DND-41 (cell line): ENCODE measurements around the gene FBXW4.

Experiments used
- ATAC-seq: fragments of 200-7000 bp; cut with Tn5 transposase; 3 replicates; pipeline ENCODE4 v1.9.1; 2021; ENCODE audit warnings: low read depth; ENCODE audit not compliant: insufficient read depth
- DNase-seq: peaks from one replicate; pipeline ENCODE4 v3.0.0-alpha.2; 2020
- H2AFZ ChIP-seq: 2 replicates; pipeline ENCODE4 v1.6.0; 2012; ENCODE audit warnings: low read depth, low read length
- H3K27ac ChIP-seq: 2 replicates; pipeline ENCODE4 v1.5.1; 2012; ENCODE audit warnings: low read length, inconsistent platforms
- H3K27me3 ChIP-seq: fragments of 200-600 bp; sonication (generic); 2 replicates; pipeline ENCODE4 v1.6.0; 2012; ENCODE audit warnings: low read length, mild to moderate bottlenecking, inconsistent platforms; ENCODE audit not compliant: insufficient read depth, poor library complexity
- H3K36me3 ChIP-seq: 2 replicates; pipeline ENCODE4 v1.5.1; 2012; ENCODE audit warnings: low read length, inconsistent platforms; ENCODE audit not compliant: insufficient read depth
- H3K4me1 ChIP-seq: 2 replicates; pipeline ENCODE4 v1.5.1; 2012; ENCODE audit warnings: mild to moderate bottlenecking, low read length; ENCODE audit not compliant: insufficient read depth
- H3K4me2 ChIP-seq: 2 replicates; pipeline ENCODE4 v1.6.0; 2012; ENCODE audit warnings: mild to moderate bottlenecking, moderate library complexity, low read length, inconsistent platforms; ENCODE audit not compliant: insufficient read depth
- H3K4me3 ChIP-seq, 2 experiments: fragments of 200-600 bp in 1 of 2; shearing (Covaris generic) in 1 of 2; 2 replicates each; pipeline ENCODE4 v1.5.1; 2012 to 2016; ENCODE audit warnings: inconsistent platforms in 2 of 2, low read length in 2 of 2, mild to moderate bottlenecking in 2 of 2, low read depth in 1 of 2, moderate library complexity in 1 of 2
- H3K79me2 ChIP-seq: 2 replicates; pipeline ENCODE4 v1.6.0; 2012; ENCODE audit warnings: low read length, inconsistent platforms; ENCODE audit not compliant: insufficient read depth
- H3K9ac ChIP-seq: 2 replicates; pipeline ENCODE4 v1.6.0; 2012; ENCODE audit warnings: low read depth, mild to moderate bottlenecking, inconsistent platforms, low read length, moderate library complexity
- H3K9me3 ChIP-seq: 2 replicates; pipeline ENCODE4 v1.5.1; 2012; ENCODE audit warnings: low read length, moderate library complexity, mild to moderate bottlenecking, inconsistent platforms; ENCODE audit not compliant: insufficient read depth, severe bottlenecking
- H4K20me1 ChIP-seq: 2 replicates; pipeline ENCODE4 v1.6.0; 2012; ENCODE audit warnings: low read length; ENCODE audit not compliant: insufficient read depth
- CTCF ChIP-seq: IDR thresholded peaks from 2 replicates; pipeline ENCODE4 v1.5.1; 2012; ENCODE audit warnings: borderline replicate concordance, low read length, moderate library complexity, mild to moderate bottlenecking; ENCODE audit not compliant: poor library complexity, severe bottlenecking; ENCODE audit errors: extremely low read depth
- EZH2 ChIP-seq: IDR thresholded peaks from 3 replicates; pipeline ENCODE4 v1.6.1; 2012; ENCODE audit warnings: borderline replicate concordance, low read depth, mild to moderate bottlenecking, moderate library complexity, low read length, inconsistent platforms; ENCODE audit not compliant: severe bottlenecking

The FBXW4 gene

GRCh38 chr10:101565370-101565900 lies 129.5 kb downstream of the FBXW4 start:
- Histone ChIP-seq H3K9me3 (no peaks in the 10 kb centered on the region), H2AFZ (no peak overlapping the region), H3K4me1 (peaks cover 11% of the 10 kb centered on the region), H3K9ac (no peak overlapping the region), H3K27ac (no peak overlapping the region), H3K4me3 (no peak overlapping the region), H3K4me2 (no peak overlapping the region), H3K27me3 (no peaks in the 10 kb centered on the region), H3K79me2 (no peaks in the 10 kb centered on the region), H4K20me1 (no peaks in the 10 kb centered on the region), H3K36me3 (no peaks in the 10 kb centered on the region)
- TF ChIP-seq CTCF, result no peak
- TF ChIP-seq EZH2, result no peak
- no peak for ATAC-seq
- DNase-seq, result no peak

- Histone ChIP-seq H3K4me2 (no peak overlapping the region), H3K27ac (no peak overlapping the region), H3K27me3 (no peaks in the 10 kb centered on the region), H3K79me2 (no peaks in the 10 kb centered on the region), H3K4me3 (no peak overlapping the region), H3K9me3 (no peaks in the 10 kb centered on the region), H2AFZ (no peak overlapping the region), H4K20me1 (no peaks in the 10 kb centered on the region), H3K4me1 (peaks cover 2% of the 10 kb centered on the region; the same call in 1 of the 2 replicates), H3K36me3 (no peaks in the 10 kb centered on the region), H3K9ac (no peak overlapping the region)
- TF ChIP-seq CTCF, result no peak
- no peak for TF ChIP-seq EZH2
- DNase-seq, result peak; percentile 1
- no peak for ATAC-seq
These were observed 130.4 kb downstream of the FBXW4 start for GRCh38 chr10:101564490-101564991.

DNA sequence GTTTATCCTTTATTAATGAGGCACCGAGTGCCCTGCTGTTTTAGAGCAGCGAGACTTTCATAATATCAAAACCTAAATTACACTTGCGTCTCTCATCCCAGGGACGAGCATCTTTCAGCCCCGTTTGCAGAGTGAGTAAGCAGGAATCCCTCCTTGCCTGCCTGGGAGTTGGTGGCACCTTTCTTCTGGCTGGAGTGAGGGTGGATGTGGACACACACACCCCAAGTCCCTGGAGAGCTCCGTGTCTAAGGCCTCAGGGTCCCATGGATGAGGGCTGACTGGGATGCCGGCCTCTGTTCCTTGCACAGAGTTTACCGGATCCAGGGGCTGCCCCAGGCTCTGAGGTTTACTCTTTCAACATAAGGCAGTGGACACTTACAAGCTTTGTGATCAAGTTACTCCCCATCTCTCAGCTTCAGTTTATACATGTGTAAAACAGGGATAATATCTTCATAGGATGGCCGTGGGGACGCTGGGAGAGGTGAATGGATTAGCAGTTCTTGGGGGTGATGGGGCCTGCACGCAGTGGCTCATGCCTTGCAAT lies 131.4 kb downstream of the FBXW4 start:
- H3K79me2 ChIP-seq, result no peaks in the 10 kb centered on the region
- ATAC-seq, result no peak
- H3K4me1 ChIP-seq, result peaks cover 6% of the 10 kb centered on the region
- no peaks in the 10 kb centered on the region for H3K9me3 ChIP-seq
- no peak overlapping the region for H3K9ac ChIP-seq
- H3K36me3 ChIP-seq, result no peaks in the 10 kb centered on the region
- H3K4me3 ChIP-seq, result no peak overlapping the region
- H3K27ac ChIP-seq, result no peak overlapping the region
- TF ChIP-seq CTCF (no peak), EZH2 (no peak)
- H3K4me2 ChIP-seq, result no peak overlapping the region
- no peaks in the 10 kb centered on the region for H3K27me3 ChIP-seq
- H2AFZ ChIP-seq, result no peak overlapping the region
- DNase-seq, result peak; percentile 2
- no peaks in the 10 kb centered on the region for H4K20me1 ChIP-seq
